ENCODE measurements around the gene CDC5L.
A peak's percentile ranks its signal among the peaks of the same experiment; 100 is the strongest.

Gene CDC5L

GRCh38 chr6:44431118-44431725 lies 43.7 kb downstream of the CDC5L start:
- TF ChIP-seq CTCF (conservative IDR thresholded peaks at IDR 0.05; ENCODE audit: low read depth), result peak; percentile 72
- CTCF ChIA-PET, result interaction anchor here (0.6 to 0.9 kb wide), 2 partner anchors 44 to 282 kb away, joined by 3 read pairs; no protein-coding TSS in a partner anchor
- peak; percentile 37 for DNase-seq (ENCODE audit: low spot score)
- no peak overlapping the region for H3K27ac ChIP-seq
- POLR2A ChIA-PET (ENCODE audit: low non-redundant PET), result no interaction called here

- no peak for DNase-seq (ENCODE audit: low spot score)
- CTCF ChIA-PET, result interaction anchor here (0.6 to 0.9 kb wide), 2 partner anchors 10 to 43 kb away, joined by 3 read pairs; no protein-coding TSS in a partner anchor
- POLR2A ChIA-PET (ENCODE audit: low non-redundant PET), result no interaction called here
- TF ChIP-seq CTCF (conservative IDR thresholded peaks at IDR 0.05; ENCODE audit: low read depth), result no peak
- no peak overlapping the region for H3K27ac ChIP-seq
Observed at GRCh38 chr6:44432227-44432626, 44.7 kb downstream of the CDC5L start.

- TF ChIP-seq CTCF (conservative IDR thresholded peaks at IDR 0.05; ENCODE audit: low read depth), result no peak
- ChIA-PET CTCF (interaction anchor here (0.7 kb wide), 1 partner anchor 24 kb away, joined by 3 read pairs; no protein-coding TSS in a partner anchor), POLR2A (ENCODE audit: low non-redundant PET) (no interaction called here)
- H3K27ac ChIP-seq, result no peak overlapping the region
- no peak for DNase-seq (ENCODE audit: low spot score)
Observed at GRCh38 chr6:44432726-44433125, 45.2 kb downstream of the CDC5L start.

- CTCF ChIA-PET, result interaction anchor here (0.6 to 1.0 kb wide), 2 partner anchors 8 to 22 kb away, joined by 3 to 4 read pairs; no protein-coding TSS in a partner anchor
- POLR2A ChIA-PET (ENCODE audit: low non-redundant PET), result no interaction called here
- H3K27ac ChIP-seq, result no peak overlapping the region
- no peak for TF ChIP-seq CTCF (conservative IDR thresholded peaks at IDR 0.05; ENCODE audit: low read depth)
- no peak for DNase-seq (ENCODE audit: low spot score)
Observed at GRCh38 chr6:44435500-44435899, 48.0 kb downstream of the CDC5L start.

- H3K27ac ChIP-seq, result no peak overlapping the region
- ChIA-PET POLR2A (ENCODE audit: low non-redundant PET) (no interaction called here), CTCF (no interaction called here)
- no peak for DNase-seq (ENCODE audit: low spot score)
- no peak for TF ChIP-seq CTCF (conservative IDR thresholded peaks at IDR 0.05; ENCODE audit: low read depth)
Observed at GRCh38 chr6:44438827-44439226, 51.3 kb downstream of the CDC5L start.

- ChIA-PET CTCF (interaction anchor here (0.5 to 1.7 kb wide), 2 partner anchors 17 to 587 kb away, joined by 4 to 11 read pairs; no protein-coding TSS in a partner anchor), POLR2A (ENCODE audit: low non-redundant PET) (no interaction called here)
- no peak for DNase-seq (ENCODE audit: low spot score)
- no peak overlapping the region for H3K27ac ChIP-seq
- no peak for TF ChIP-seq CTCF (conservative IDR thresholded peaks at IDR 0.05; ENCODE audit: low read depth)
Observed at GRCh38 chr6:44439270-44440045, 52.0 kb downstream of the CDC5L start.

Data from RWPE1 (cell line).